GM21528 (cell line): ENCODE results near the gene KATNIP.
A peak's percentile ranks its signal among the peaks of the same experiment; 100 is the strongest.

Experiments
- ATAC-seq: cut with Tn5 transposase; IDR thresholded peaks from one replicate; pipeline ENCODE4 v1.9.1; 2021; ENCODE audit warnings: mild to moderate bottlenecking, moderate library complexity; ENCODE audit not compliant: unreplicated experiment, low FRiP score

KATNIP gene

GRCh38 chr16:27549746-27550581 lies at the start of gene KATNIP, which contains the start of gene GTF3C1:
Gene KATNIP, plus strand, starts transcription at chr16:27550144. Its CDS starts 27 bp downstream, at chr16:27550171.
Gene GTF3C1, minus strand, starts transcription at chr16:27549913. Its CDS starts 23 bp downstream, at chr16:27549890.
- ATAC-seq = peak; percentile 93

DNA sequence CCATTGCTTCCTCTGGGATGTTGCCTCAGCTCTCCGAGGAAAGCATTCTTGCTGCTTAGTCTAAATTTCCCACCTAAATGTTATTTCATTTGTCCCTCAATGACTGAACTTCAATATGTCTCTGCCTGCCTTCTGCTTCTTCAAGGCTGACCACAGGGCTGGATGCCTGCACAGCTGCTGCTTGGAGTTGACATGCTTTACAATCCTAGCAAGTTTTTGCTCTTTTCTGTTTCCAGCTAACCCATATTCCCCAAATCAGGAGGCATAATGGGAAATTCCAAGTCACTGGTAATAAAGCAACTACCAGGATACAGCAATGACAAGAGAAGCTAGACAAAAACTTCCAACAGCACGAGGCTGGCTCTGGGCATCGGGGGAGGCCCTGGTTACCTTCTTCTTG lies 49.1 kb upstream of the KATNIP start:
- ATAC-seq = no peak

GRCh38 chr16:27503662-27504061 lies 46.3 kb upstream of the KATNIP start:
- ATAC-seq = no peak

- ATAC-seq = no peak
Measured at GRCh38 chr16:27505297-27506236, 44.4 kb upstream of the KATNIP start.

DNA sequence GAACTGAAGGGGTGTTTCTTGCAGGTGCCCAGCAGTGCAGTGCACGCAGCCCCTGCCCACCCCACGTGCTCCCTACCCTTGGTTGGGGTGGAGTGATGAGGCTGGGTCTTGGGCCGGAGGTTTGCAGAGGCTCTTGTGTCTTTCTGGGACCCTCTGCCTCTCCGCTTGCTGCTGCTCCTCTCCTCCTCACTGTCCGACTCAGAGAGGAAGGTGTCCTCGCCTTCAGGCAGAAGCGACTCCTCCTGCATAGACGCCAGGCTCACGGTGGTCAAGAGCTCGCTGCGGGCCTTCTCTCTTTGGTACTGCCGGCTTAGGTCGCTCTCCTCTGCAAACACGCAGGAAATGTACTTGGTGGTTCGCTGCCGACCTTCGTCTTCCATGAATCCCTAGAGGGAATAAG lies 43.2 kb upstream of the KATNIP start:
- ATAC-seq = no peak

DNA sequence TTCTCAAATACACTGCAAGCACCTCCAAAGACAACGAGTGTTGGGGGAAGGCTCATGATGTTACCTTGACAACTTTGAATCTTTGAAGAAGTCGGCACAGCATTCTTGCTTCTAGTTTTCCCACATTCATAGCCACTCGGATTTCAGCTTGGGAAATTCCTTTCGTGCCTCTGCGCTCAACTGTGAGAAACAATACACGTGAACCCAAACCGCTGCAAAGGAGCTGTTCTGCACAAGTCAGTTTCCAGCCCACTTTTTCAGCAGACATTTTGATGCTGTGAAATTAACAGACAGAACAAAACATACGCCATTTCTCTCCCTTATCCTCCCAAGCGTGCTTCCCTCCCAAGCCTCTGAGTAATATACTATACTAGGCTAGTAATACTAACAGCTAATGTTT lies 41.5 kb upstream of the KATNIP start:
- no peak for ATAC-seq

DNA sequence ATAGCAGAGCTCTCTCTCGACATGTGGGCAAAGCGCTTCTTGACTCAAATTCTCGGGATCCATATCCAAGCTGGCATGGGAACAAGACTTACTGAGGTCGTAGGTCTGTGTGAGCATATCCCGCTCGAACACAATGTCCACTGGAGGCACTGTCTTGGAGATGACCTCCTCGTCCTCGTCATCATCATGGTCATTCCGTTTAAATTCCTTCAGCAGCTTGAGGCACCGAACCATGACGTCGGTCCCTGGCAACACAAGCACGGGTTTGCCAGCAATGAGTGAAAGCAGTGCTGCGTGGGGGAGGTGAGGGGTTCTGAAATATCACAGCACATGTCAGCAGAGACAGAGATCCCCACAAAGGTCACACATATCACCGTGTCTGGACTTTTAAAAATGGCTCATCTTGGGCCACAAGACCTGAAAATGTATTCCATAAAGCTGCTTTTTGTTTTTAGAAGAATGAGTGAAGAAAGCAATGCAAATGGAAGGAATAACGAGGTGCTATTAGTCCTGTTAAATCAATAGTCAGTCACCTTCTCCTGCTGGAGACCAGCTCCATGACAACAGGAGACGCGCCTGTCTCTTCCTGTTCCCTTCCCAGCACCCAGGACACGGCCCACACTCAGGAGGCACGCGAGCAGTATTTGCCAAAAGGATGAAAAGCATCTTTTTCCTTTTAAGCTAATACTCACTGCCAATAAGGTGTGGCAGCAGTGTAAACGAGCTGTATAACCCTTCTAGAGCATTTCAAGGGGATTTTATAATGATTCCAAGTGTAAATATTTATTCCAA lies 38.1 kb upstream of the KATNIP start:
- no peak for ATAC-seq

GRCh38 chr16:27514806-27515205 lies 35.1 kb upstream of the KATNIP start:
- ATAC-seq = no peak

DNA sequence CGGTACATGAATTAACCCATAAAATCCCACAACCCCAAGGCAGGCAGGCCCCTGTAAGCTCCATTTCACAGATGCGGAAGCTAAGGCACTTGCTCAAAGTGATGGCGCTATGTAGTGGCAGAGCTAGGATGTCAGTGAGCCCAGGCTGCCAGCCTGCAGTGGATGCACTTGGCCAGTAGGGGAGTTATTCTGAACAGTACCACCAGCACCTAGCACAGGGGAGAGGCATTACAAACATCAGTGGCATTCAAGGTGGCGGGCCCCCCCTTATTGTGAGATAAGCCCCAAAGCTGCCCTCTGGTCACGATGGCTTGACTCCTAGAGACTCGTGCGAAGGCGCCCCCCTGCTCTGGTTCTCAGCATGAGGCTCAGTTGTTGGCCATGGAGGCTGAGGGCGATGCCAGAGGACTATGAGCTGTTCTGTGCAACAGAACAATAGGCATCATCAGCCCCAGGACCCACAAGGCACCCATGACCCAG lies 34.0 kb upstream of the KATNIP start:
- ATAC-seq = no peak

DNA sequence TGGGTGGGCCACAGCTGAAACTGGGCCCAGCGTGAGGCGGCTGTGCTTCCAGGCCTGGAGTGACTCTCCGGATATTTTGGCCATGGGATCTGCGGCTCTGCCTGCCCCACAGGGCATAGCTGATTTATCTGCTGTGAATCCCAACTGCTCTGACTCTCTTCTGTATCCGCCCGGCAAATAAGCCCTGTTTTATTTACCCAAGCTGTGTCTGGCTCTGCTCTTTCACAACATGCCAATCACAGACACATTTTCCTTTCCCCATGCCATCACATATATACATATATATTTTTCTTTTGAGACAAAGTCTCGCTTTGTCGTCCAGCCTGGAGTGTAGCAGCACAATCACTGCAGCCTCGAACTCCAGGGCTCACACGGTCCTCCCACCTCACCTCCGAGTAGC lies 33.6 kb upstream of the KATNIP start:
- no peak for ATAC-seq

DNA sequence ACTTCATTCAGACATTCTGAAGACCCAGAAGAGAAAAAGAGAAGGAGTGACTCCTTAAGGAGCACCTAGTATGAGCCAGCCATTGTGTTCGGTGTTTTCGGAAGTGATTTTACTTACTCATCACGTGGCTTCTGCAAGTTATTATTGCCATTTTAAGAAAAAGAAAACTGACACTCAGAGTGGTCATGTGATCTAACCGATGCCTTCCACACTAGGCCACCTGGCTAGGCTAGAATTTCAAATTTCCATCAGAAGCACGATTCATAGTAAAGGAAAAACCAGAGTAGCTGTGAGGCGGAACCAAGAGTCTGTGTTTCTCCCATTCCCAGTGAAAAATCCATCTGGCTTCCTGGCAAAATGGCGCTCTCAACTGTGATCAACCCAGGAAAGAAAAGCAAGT lies 32.3 kb upstream of the KATNIP start:
- ATAC-seq = no peak

DNA sequence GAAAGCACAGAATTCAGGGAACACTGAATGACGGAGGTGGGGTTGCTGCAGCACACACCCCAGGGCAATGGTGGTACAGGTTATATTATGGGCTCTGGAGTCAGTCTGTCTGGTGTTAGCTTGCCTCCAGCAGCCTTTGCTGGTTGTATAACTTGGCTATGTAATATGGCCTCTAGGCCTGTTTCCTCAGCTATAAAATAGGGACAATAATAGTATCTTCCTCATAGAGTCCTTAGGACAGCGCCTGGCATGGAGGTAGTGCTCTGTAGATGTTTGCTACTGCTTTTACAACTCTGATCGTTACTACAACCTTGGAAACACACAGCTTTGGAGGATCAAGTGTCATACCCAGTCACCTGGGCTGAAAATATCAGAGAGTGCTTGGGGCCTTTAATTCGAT lies 31.7 kb upstream of the KATNIP start:
- no peak for ATAC-seq

GRCh38 chr16:27520982-27521673 lies 28.8 kb upstream of the KATNIP start:
- no peak for ATAC-seq

DNA sequence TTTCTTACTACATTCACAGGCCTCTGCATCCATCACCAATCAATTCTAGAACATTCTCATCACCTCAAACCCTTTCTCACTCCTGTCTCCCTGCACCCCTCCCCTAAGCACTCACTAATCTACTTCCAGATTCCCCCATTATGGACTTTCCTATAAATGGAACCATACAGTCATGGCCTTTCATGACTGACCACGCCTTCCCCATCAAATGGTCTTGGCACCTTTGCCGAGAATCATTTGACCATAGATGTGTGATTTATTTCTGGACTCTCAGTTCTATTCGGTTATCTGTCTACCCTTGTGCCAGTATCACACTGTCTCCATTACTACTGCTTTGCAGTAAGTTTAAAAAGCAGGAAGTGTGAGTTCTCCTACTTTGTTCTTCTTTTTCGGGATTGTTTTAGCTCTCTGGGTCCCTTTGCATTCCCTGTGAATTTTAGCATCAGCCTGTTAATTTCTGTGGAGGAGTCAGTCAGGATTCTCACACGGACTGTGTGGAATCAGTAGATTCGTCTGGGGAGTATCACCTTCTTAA lies 27.7 kb upstream of the KATNIP start:
- ATAC-seq = no peak

DNA sequence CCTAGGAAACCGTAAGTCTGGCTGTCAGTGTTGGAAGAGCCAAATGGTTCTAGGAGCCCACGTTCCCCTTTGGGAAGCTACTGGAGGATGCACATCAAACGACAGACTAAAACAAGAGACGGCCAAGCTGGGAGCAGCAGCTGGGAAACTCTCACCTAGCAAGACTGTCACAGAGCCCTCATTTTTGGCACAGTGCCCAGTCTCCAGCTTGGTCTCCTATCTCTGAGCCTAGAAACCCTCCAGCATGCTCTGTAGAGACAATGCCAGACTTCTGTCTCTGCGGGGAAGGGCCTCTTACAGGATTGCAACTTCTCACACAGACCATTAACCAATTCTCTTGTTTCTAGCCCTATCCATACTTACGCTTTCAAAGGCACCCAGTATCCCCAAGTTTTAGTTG lies 23.8 kb upstream of the KATNIP start:
- no peak for ATAC-seq

GRCh38 chr16:27528294-27528693 lies 21.6 kb upstream of the KATNIP start:
- ATAC-seq = no peak

- no peak for ATAC-seq
Measured at GRCh38 chr16:27529962-27530361, 20.0 kb upstream of the KATNIP start.

DNA sequence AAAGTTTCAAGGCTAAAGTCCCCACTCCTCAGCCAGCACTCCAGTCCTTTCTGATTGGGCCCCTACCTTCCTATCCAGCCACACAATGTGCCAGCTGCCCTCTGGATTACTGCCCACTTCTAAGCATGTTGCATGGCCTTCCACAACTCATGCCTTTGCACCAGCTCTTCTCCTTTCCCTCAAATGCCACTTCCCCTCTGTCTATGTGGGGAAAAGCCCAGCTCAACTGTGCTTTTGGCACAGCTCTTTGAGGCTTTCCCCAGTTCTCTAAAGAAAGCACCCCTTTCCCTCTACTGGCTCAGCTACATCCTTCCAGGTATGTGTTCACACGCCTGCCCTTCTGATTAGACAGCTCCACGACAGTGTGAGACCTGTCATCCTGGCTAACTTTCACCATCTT lies 18.8 kb upstream of the KATNIP start:
- no peak for ATAC-seq
